Upper lobe of left lung (tissue), 4 donors: ENCODE measurements around the gene TBX15.

Experiments
- POLR2A ChIP-seq, 4 donors: fragments of 450-650 bp; IDR thresholded peaks; one replicate each; pipeline ENCODE4 v1.5.1; 2016 to 2017; ENCODE audit warnings: antibody characterized with exemption in 4 of 4, mild to moderate bottlenecking in 2 of 4
- TF ChIP-seq, protein P1 (sequence below), 6 experiments: fragments of 450-650 bp in 4 of 6; fragments of 200-600 bp in 2 of 6; sonication (generic) in 2 of 6; IDR thresholded peaks; one replicate each; pipeline ENCODE4 v1.5.1; 2016 to 2019; ENCODE audit warnings: antibody characterized with exemption in 6 of 6

DNA sequence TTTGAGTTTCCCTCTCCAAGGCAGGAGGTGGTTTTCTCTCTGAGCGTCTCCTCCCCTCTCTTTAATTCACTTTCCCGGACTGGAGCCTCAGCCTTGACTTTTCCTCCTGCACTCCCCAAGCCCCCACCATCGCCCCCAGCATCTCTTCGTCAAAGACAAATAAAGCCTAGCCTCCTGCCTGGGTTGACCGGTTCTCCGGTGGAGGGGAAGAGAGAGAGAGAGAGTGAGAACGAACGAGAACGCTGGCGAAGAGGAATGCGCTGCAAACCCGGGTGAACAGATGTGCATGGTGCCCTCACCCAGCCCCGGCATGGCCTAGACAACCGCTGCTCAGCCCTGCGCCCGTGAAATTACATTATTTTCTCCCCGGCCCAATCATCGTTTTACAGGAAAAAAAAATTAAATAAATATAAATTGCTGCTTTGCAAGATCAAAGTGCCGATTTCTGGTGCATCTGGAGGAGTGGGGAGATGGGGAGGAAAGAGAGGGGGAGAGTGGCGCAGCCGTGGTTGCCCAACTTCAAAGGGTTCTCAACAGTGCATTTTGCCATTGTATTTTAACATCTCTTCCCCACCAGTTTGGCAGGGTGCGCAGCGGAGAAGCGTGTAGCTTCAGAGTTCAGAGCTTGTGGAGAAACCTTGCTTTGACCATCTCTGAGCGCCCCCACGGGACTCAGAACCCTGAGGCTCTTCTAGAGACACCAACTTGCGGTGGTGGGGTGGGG, 11.4 kb upstream of the TBX15 start:
- TF ChIP-seq, protein P1, sequence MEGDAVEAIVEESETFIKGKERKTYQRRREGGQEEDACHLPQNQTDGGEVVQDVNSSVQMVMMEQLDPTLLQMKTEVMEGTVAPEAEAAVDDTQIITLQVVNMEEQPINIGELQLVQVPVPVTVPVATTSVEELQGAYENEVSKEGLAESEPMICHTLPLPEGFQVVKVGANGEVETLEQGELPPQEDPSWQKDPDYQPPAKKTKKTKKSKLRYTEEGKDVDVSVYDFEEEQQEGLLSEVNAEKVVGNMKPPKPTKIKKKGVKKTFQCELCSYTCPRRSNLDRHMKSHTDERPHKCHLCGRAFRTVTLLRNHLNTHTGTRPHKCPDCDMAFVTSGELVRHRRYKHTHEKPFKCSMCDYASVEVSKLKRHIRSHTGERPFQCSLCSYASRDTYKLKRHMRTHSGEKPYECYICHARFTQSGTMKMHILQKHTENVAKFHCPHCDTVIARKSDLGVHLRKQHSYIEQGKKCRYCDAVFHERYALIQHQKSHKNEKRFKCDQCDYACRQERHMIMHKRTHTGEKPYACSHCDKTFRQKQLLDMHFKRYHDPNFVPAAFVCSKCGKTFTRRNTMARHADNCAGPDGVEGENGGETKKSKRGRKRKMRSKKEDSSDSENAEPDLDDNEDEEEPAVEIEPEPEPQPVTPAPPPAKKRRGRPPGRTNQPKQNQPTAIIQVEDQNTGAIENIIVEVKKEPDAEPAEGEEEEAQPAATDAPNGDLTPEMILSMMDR (IDR thresholded peaks at IDR 0.05): no peak
- no peak for TF ChIP-seq POLR2A (IDR thresholded peaks at IDR 0.05)
